ENCODE data around the gene KPRP.

Gene KPRP, protein sequence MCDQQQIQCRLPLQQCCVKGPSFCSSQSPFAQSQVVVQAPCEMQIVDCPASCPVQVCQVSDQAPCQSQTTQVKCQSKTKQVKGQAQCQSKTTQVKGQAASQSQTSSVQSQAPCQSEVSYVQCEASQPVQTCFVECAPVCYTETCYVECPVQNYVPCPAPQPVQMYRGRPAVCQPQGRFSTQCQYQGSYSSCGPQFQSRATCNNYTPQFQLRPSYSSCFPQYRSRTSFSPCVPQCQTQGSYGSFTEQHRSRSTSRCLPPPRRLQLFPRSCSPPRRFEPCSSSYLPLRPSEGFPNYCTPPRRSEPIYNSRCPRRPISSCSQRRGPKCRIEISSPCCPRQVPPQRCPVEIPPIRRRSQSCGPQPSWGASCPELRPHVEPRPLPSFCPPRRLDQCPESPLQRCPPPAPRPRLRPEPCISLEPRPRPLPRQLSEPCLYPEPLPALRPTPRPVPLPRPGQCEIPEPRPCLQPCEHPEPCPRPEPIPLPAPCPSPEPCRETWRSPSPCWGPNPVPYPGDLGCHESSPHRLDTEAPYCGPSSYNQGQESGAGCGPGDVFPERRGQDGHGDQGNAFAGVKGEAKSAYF

DNA sequence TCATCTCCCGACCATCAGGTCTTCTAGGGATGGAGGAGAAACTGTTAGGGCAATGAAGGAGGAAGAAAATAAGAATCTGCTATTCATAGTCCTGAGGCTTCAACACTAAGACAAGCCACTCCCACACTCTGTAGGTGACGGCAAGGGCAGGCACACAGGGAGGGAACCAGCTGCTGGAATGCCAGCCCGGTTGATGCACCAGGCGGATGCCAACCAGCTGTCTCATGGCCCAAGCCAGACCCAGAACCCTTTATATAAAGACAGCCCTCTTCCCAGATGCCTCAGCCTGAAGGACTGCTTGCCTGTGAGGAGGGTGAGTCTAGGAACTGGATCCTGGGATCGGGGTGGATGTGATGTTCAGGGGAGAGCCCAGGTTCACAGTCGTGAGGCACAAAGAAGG, at the start of gene KPRP:
Gene KPRP (plus strand): TSS at position 279 of the 400 bp plus-strand sequence. CDS start 1,564 bp downstream, outside the sequence.
- no peak for TF ChIP-seq CTCF (IDR thresholded peaks at IDR 0.05)

DNA sequence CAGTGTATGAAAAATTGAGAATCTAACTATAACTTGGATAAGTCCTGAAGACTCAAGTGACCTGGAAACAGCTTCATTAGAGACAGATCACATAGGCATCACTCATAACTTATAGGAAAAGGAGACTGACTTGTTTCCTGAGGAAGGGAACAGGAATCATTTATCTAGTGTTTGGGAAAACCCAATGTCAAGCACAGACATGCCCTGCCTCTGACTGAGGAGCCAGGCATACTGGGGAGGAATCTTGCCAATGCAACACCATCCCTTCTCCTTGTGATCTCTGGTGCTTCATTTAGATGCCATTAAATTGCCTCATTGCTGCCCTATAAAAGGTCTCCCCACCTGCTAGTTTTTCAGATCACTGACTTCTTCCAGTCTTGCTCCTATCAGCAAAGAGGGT, 39.6 kb upstream of the KPRP start:
- Histone ChIP-seq H3K27ac (no peak overlapping the region), H3K4me3 (no peak overlapping the region)
- no peak for DNase-seq (ENCODE audit: low spot score)
- TF ChIP-seq CTCF (IDR thresholded peaks at IDR 0.05) = no peak

More for the DNA sequence above, at the start of gene KPRP:
- no peak for DNase-seq (ENCODE audit: low spot score)
- no peak within 1 kb of the TSS for H3K4me3 ChIP-seq
- no peak within 1 kb of the TSS for H3K27ac ChIP-seq

DNA sequence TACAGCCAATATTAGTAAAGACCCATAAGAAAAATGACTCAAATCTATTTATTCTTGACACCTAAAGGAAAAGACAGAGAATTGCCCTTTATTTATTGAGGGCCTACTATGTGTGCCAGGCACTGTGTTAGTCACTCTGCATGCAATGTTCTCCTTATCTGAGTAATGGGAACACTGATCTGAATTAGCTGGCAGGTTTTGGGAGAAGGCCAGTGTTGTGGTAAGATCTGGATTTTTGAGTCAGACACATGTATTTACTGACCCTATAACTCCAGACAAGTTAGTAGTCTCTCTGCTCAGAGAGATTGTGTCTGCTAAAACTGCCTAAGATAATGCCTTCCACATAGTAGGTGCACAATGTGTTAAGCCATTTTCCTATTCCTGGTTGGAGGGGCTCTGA, 32.6 kb upstream of the KPRP start:
- TF ChIP-seq CTCF (IDR thresholded peaks at IDR 0.05) = no peak
- Histone ChIP-seq H3K4me3 (no peak overlapping the region), H3K27ac (no peak overlapping the region)
- DNase-seq (ENCODE audit: low spot score) = no peak

DNA sequence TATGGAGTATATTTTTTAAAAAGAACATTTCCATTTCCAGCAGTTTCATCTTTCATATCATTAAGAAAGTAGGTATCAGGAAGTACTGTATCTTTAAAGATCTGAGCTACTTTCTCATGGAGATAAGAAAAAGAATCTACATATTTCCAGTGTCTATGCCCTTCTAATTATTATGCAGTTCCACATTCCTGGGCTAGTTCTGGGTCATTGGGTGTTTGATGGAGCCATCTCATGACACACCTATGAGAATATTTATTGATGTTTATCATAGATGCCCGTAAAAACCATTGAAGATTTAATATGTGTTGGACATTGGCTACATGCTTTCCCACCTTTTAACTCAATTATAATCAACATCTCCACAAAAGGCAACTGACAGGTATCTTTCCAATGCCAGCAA, 28.8 kb upstream of the KPRP start:
- no peak for TF ChIP-seq CTCF (IDR thresholded peaks at IDR 0.05)
- Histone ChIP-seq H3K4me3 (no peak overlapping the region), H3K27ac (no peak overlapping the region)
- DNase-seq (ENCODE audit: low spot score) = no peak

GRCh38 chr1:152735648-152736047, 22.2 kb upstream of the KPRP start:
- no peak for DNase-seq (ENCODE audit: low spot score)
- Histone ChIP-seq H3K4me3 (no peak overlapping the region), H3K27ac (no peak overlapping the region)
- no peak for TF ChIP-seq CTCF (IDR thresholded peaks at IDR 0.05)

GRCh38 chr1:152737997-152738396, 19.8 kb upstream of the KPRP start:
- no peak for TF ChIP-seq CTCF (IDR thresholded peaks at IDR 0.05)
- H3K27ac ChIP-seq = no peak overlapping the region
- no peak overlapping the region for H3K4me3 ChIP-seq
- no peak for DNase-seq (ENCODE audit: low spot score)

GRCh38 chr1:152739841-152740240, 18.0 kb upstream of the KPRP start:
- no peak for DNase-seq (ENCODE audit: low spot score)
- no peak for TF ChIP-seq CTCF (IDR thresholded peaks at IDR 0.05)
- Histone ChIP-seq H3K27ac (no peak overlapping the region), H3K4me3 (no peak overlapping the region)

Measured in coronary artery (tissue), 2 donors.